GM19324 (cell line): ENCODE data around the gene NINL.

ENCODE experiments used
- ATAC-seq: cut with Tn5 transposase; IDR thresholded peaks from one replicate; pipeline ENCODE4 v1.9.1; 2021; ENCODE audit warnings: mild to moderate bottlenecking, moderate library complexity; ENCODE audit not compliant: unreplicated experiment, low FRiP score

Gene NINL

DNA sequence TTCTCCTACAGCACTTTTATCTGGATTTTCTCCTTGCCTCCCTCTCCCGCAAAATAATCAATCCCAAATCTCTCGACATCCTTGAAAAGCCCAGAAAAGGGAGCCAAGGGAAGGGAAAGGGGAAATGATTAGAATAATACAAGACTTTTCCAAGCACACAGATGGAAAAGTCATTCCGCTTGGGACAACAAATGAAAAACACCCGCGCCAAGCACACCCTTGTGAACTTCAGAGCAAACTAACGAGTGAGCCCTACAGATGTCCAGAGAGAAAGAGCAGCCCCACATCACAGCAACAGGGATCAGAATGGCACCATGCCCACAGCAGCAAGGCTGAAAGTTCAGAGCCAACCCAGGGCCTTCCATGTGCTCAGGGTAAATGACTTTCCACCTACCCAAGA, 49.6 kb downstream of the NINL start:
- no peak for ATAC-seq

DNA sequence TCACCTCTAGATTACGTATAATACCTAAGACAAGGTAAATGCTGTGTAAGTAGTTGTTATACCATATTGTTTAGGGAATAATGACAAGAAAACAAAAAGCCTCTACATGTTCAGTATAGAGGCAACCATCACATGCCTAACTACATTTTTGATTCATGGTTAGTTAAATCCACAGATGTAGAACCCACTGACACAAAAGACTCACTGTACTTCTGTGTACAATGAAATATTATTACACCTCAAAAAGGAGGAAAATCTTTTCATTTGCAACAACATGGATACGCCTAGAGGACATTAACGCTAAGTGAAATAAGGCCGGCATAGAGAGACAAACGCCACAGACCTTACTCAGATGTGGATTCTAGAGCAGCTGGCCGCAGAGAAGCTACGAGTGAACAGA, 50.5 kb downstream of the NINL start:
- no peak for ATAC-seq

- no peak for ATAC-seq
These were observed 51.2 kb downstream of the NINL start for GRCh38 chr20:25533920-25534700.

DNA sequence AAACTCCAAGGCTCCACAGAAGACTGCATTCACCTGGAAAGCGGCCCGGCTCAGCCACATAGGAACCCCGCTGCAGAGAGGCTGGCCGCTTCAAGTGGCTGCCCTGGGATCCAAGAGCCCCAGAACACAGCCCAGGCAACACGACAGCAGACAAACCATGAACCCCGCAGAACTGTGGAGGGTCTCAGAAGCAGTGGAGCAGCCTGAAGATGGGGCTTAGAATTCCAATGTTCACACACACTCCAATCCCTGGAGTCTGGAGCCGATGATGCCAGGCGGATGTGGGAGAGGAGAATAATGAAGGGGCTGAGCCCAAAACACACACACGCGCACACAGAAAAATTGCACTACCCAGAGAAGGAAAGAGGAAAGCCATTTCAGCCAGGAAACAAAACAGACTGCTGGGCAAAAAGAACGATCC, 52.4 kb downstream of the NINL start:
- ATAC-seq: no peak

- ATAC-seq: no peak
These were observed 53.1 kb downstream of the NINL start for GRCh38 chr20:25532015-25532751.

DNA sequence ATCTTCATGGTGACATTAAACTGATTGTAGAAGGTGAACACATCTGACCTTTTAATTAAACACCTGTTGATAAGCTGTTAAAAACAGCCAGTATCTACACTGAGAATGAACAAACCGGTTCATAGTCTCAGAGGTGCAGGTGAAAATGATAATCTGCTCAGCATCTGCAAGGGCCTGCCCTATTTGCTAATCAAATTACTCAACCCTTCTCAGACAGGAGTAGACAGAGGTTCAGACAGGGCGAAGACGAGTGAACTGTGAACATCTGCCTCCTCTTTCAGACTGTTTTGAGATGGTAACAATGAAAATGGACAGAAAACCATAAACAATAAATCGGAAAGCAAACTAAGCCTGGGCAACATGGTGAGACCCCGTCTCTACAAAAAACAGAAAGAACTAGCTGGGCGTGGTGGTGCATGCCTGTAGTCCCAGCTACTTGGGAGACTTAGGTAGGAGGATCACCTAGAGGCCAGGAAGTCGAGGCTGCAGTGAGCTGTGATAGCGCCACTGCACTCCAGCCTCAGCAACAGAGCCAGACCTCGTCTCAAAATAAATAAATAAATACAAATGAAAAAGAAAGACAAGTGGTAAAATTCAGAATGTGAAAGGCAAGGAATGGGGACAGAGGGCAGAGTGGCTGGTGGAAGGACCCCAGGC, 55.9 kb downstream of the NINL start:
- no peak for ATAC-seq

GRCh38 chr20:25527949-25528348, 57.4 kb downstream of the NINL start:
- ATAC-seq: no peak

DNA sequence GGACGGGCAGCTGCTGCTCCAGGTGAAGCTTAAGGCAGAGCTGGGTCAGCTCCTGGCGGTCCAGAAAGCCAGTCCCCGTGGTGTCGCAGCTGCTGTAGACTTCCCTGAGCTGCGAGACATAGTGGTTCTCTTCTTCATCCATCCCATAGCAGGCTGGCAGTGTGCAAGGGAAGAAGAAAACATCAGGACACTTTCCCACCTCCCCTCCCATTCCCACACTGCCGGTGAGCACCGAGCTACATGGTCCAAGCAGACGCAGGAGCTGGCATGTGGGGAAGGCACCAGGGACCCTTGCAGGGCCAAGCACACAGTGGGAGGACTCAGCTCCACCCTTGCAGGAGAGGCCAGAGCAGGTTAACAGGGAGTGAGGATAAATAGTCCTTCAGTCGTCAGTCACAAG, 58.9 kb downstream of the NINL start:
- no peak for ATAC-seq

DNA sequence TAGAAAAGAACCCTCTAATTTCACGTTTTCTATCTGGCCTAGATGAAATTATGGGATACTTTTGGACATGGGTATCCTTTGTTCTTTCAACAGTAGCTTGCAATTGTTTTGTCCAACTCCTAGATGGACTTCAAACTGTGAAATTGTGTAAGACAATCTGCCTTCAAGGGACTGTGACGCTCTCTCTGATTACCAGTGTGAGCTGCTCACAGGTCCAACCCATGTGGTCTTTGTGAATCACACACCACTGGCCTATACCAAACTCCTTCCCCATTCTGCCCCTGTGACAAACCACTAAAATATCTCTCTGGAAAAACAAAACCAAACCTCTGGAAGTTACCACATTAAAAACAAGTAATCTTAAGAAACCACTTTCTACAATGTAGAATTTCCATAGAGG, 59.5 kb downstream of the NINL start:
- no peak for ATAC-seq

DNA sequence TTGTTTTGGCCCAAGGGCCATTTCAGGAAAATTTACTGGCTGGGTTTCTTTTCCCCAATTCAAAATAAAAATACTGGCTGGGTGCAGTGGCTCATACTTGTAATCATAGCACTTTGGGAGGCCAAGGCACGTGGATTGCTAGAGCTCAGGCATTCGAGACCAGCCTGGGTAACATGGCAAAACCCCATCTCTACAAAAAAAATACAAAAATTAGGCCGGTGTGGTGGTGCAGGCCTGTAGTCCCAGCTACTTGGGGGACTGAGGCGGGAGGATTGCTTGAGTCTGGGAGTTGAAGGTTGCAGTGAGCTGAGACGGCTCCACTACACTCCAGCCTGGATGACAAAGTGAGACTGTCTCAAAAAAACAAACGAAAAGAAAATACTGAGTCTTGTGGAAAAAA, 60.0 kb downstream of the NINL start:
- ATAC-seq: no peak

GRCh38 chr20:25521382-25521781, 63.9 kb downstream of the NINL start:
- no peak for ATAC-seq

GRCh38 chr20:25517124-25517523, 68.2 kb downstream of the NINL start:
- no peak for ATAC-seq

- ATAC-seq: no peak
These were observed 70.5 kb downstream of the NINL start for GRCh38 chr20:25514747-25515340.

GRCh38 chr20:25514195-25514594, 71.1 kb downstream of the NINL start:
- ATAC-seq: no peak

GRCh38 chr20:25512709-25513108, 72.6 kb downstream of the NINL start:
- no peak for ATAC-seq

- ATAC-seq: no peak
These were observed 74.1 kb downstream of the NINL start for GRCh38 chr20:25511183-25511582.

DNA sequence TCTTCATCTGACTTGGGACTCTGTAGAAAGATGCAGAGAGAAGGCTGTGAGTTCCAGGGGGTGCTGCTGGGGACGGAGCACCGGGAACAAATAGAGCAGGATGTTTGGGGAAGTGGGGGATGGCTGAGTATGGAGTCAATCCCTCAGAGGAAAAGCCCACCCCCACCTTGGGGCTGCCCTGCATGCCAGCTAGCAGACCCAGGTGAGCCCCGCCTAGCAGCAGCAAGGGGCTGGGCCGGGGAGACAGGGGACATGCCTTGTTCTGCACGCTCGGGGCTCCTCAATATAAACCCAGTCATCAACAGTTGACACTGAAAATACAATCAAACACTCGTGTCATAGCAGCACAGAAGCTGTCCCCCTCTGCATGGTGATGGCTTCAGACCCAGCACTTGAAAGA, 74.6 kb downstream of the NINL start:
- no peak for ATAC-seq

GRCh38 chr20:25510202-25510601, 75.1 kb downstream of the NINL start:
- no peak for ATAC-seq

DNA sequence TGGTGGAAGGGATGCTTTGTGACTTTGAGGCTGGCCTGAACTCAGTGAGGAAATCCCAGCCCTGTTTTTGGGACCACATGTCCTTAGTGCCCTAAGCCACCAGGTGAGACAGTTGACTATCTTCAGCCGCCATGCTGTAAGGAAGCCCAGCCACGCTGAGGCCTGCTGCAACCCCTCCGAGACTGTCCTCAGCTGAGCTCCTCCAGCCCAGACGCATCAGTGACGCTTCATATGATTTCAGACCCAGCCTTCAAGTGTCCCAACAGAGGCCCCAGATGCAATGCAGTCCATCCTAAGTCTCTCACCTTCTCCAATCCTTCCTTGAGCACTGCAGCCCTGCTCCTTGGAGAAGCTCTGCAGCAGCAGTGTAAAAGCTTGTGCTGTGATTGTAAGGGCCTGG, 76.2 kb downstream of the NINL start:
- ATAC-seq: no peak

GRCh38 chr20:25508083-25508770, 77.1 kb downstream of the NINL start:
- no peak for ATAC-seq
